RWPE1 (cell line): ENCODE data around the gene RDH14.

Experiments used
- CTCF ChIA-PET: fragments of 350-600 bp; sonication (Branson Sonifier 250); formaldehyde crosslinking; extraction: SDS; loops from one replicate; lab custom pipeline; 2021; lab: Yijun Ruan, JAX
- POLR2A ChIA-PET: fragments of 400-600 bp; formaldehyde crosslinking; extraction: SDS; loops from one replicate; lab custom pipeline; 2020; ENCODE audit warnings: antibody characterized with exemption; ENCODE audit not compliant: low non-redundant PET; lab: Yijun Ruan, JAX
- DNase-seq: peaks from one replicate; pipeline ENCODE4 v3.0.0; 2012; ENCODE audit warnings: low spot score
- H3K27ac ChIP-seq: fragments of 450-650 bp; 2 replicates; pipeline ENCODE4 v1.5.1; 2017
- TF ChIP-seq, protein P1 (sequence below): fragments of 450-650 bp; conservative IDR thresholded peaks from 2 replicates; pipeline ENCODE4 v1.5.1; 2017; ENCODE audit warnings: low read depth, mild to moderate bottlenecking

RDH14 gene

DNA sequence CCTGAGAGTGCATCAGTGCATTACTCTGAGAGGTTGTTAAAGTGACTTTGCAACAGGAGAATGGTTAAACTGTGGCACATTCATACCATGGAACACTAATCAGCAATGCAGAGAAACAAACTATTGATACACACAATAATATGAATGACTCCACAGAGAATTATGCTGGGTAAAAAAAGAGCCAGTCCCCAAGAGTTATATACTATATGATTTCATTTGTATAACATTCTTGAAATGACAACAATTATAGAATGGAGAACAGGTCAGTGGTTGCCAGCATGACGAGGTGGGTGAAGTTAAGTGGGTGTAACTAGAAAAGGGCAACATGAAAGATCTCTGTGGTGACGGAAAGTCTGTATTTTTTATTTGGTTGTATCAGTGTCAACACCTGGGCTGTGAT lies 31.9 kb upstream of the RDH14 start:
- H3K27ac ChIP-seq = no peak overlapping the region
- TF ChIP-seq, protein P1, sequence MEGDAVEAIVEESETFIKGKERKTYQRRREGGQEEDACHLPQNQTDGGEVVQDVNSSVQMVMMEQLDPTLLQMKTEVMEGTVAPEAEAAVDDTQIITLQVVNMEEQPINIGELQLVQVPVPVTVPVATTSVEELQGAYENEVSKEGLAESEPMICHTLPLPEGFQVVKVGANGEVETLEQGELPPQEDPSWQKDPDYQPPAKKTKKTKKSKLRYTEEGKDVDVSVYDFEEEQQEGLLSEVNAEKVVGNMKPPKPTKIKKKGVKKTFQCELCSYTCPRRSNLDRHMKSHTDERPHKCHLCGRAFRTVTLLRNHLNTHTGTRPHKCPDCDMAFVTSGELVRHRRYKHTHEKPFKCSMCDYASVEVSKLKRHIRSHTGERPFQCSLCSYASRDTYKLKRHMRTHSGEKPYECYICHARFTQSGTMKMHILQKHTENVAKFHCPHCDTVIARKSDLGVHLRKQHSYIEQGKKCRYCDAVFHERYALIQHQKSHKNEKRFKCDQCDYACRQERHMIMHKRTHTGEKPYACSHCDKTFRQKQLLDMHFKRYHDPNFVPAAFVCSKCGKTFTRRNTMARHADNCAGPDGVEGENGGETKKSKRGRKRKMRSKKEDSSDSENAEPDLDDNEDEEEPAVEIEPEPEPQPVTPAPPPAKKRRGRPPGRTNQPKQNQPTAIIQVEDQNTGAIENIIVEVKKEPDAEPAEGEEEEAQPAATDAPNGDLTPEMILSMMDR = no peak
- ChIA-PET CTCF (no interaction called here), POLR2A (no interaction called here)
- DNase-seq = no peak

DNA sequence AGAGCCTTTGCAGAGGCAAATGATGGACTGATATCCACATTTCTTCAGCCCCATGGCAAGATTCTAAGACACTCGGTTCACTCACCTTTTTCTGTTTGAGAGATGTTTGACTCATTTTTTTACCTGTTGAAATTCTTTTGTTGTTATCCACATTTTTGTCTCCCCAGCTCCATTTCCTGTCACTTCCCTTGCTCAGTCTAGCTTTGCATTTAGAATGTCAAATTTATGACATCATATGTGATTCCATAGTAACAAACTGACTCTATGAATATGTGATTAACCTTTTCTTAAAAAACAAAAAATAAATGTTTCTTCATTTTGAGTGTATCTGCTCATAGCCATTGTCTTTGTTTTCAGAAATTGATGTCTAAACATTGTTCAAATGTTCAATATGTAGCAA lies 28.9 kb upstream of the RDH14 start, which contains the start of gene NT5C1B:
NT5C1B (minus strand) TSS at position 216 of the 400 bp plus-strand sequence; CDS start at position 115, 101 bp downstream.
- DNase-seq = no peak

DNA sequence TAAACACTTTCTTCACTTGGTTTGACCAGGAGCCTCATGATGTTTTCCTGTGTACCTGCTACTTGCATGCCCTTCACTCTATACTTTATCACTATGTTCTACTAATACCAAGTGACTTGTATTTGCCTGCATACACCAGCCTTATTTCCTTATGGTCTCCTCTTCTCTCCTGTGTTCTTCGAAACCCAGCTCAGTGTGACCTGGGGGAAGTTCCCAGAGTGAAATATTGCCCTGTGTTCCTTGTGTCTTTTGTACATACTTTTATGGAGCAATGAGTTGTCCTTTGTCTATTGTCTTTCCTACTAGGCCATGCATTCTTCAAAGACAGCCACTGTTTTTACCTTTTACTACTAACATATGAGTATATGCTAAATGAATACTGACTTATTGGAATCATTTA lies 28.3 kb upstream of the RDH14 start:
- no peak for DNase-seq
- TF ChIP-seq, protein P1 = no peak
- CTCF ChIA-PET = no interaction called here
- POLR2A ChIA-PET = no interaction called here
- H3K27ac ChIP-seq = no peak overlapping the region

More for the DNA sequence above, 28.9 kb upstream of the RDH14 start, which contains the start of gene NT5C1B:
- ChIA-PET POLR2A (no interaction called here), CTCF (no interaction called here)
- no peak within 1 kb of the TSS for H3K27ac ChIP-seq
- TF ChIP-seq, protein P1 = no peak

DNA sequence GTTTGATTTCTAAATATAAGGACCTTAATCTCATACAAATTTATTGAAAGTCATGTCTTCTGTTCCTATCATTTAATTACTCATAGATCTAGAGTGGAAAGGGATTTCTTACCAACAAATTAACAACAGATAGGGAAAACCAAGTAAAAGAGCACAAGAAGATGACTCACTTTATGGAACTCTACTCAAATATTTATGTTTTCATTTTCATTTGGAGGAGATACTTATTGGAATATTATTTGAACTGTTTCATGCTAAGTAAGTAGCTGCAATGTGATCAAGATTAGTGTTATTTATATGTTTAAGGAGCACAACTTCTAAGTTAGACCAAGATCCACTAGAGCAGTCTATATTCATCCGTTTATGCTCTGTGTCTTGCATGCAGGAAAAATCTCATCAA lies 27.6 kb upstream of the RDH14 start:
- TF ChIP-seq, protein P1 = no peak
- no peak for DNase-seq
- ChIA-PET CTCF (no interaction called here), POLR2A (no interaction called here)
- H3K27ac ChIP-seq = no peak overlapping the region

DNA sequence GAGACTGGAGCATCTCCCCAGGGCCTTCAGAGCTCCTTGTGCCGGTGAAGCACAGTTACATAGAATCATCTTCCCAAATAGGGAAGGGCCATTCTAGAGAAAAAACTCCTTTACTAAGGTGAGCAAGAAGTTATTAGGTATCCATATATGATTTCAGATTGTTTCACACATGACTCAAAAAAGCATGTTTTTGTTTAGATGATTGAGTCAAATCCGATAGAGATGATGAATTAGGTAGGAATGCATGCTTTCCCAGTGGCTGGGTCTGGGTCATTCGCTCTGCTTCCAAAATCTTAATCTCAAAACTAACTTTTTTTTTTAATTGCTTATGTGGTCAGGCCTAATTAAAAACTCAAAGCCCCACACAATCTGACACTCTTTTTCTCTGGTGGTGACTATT lies 25.1 kb upstream of the RDH14 start:
- CTCF ChIA-PET = interaction anchor here (0.6 kb wide), 1 partner anchor 535 kb away, joined by 3 read pairs; no protein-coding TSS in a partner anchor
- TF ChIP-seq, protein P1 = no peak
- POLR2A ChIA-PET = no interaction called here
- DNase-seq = peak; percentile 3
- no peak overlapping the region for H3K27ac ChIP-seq

DNA sequence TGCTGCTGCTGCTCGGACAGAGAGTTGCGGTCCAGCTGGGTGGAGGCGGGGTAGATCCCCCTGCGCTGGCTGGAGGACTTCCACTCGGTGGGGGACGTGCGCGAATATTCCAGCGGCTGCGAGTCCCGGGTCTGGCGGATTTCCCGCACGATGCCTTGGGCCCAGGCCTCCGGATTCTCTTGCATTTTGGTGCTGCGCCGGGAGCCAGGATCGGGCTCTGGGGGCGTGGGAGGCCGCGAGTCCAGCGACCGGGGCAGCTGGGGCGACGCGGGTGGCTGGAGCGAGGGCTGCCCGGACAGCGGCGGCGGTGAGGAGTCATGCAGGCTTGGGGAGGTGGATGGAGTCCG lies 24.1 kb upstream of the RDH14 start:
- CTCF ChIA-PET = no interaction called here

More for the DNA sequence above, 24.1 kb upstream of the RDH14 start:
- TF ChIP-seq, protein P1 = no peak
- POLR2A ChIA-PET = no interaction called here
- H3K27ac ChIP-seq = no peak overlapping the region
- DNase-seq = no peak
